ENCODE results near the gene ZC3H7A.

Gene ZC3H7A

DNA sequence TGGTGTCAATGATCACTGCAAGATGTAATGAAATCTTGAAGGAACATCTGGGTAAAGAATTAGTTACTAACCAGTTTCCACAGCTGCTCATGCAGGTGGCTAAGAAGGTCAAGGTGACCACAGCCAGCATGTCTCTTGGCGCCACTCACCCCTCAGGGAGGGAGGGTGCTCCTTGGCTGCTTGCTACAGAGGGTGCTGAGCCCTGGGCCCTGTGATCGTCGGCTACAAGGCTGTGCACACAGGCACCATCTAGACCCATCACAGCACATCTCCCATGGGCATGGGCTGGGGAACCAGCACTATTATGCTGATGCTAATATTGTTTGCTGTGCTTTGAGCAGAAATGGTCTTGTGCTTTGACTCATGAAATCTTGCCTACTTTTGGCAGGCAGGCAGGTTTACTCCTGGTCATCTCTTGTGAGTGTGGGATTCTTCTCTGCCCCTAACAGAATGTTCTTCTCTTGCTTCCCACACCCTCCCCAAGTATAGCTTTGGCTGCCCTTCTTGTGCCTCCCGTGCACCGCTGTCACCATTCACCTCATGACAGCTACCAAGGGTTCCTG, 90.8 kb downstream of the ZC3H7A start:
- H3K4me1 ChIP-seq (ENCODE audit: control insufficient read depth, insufficient read depth, low read length) = no peaks in the 10 kb centered on the region
- WGBS (ENCODE audit: insufficient coverage, insufficient read length) = no CpG with 5 or more reads among the region's 5 CpGs
- DNase-seq (ENCODE audit: low read depth, low spot score) = no peak
- H3K9me3 ChIP-seq (ENCODE audit: control insufficient read depth, insufficient read depth, low read length) = no peaks in the 10 kb centered on the region
- no peaks in the 10 kb centered on the region for H3K36me3 ChIP-seq (ENCODE audit: control insufficient read depth, insufficient read depth, low read length)
- no peak overlapping the region for H3K4me3 ChIP-seq (ENCODE audit: low read length)
- H3K27me3 ChIP-seq (ENCODE audit: control insufficient read depth, insufficient read depth, low read length) = no peaks in the 10 kb centered on the region
- H3K27ac ChIP-seq (ENCODE audit: low read length) = no peak overlapping the region

DNA sequence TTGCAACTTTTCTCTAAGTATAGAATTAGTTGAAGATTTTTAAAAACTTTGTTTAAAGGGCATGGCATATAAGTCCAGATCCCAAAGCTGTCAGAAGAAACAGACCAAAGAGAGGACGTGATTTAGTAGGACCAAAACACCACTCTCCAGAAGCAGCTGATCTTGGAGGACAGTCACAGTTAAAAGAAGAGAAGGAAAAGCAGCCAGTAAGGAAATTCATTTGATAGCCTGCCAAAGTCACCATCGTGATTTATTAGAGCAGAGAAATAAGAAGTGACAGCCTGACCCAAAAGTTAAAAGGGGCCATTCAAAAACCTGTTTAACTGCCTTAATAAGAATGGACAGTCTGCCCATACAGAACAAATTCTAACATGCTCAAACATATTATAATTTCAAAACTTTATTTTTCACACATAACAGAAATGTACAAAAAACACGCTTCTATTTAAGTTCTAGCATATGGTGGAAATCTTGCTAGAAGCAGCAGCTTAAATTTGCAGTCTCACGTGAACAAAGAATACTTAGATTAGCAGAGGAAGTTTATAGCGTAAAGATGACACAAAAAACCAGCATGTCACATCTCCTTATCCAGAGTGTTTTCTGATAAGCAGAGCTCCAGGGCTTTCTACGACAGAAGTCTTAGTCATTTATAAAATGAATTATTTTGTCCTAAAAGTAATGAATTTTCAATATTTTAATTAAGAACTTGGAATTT, 91.6 kb downstream of the ZC3H7A start:
- Histone ChIP-seq H3K9me3 (ENCODE audit: control insufficient read depth, insufficient read depth, low read length) (no peaks in the 10 kb centered on the region), H3K27me3 (ENCODE audit: control insufficient read depth, insufficient read depth, low read length) (no peaks in the 10 kb centered on the region), H3K36me3 (ENCODE audit: control insufficient read depth, insufficient read depth, low read length) (no peaks in the 10 kb centered on the region), H3K27ac (ENCODE audit: low read length) (no peak overlapping the region), H3K4me1 (ENCODE audit: control insufficient read depth, insufficient read depth, low read length) (no peaks in the 10 kb centered on the region), H3K4me3 (ENCODE audit: low read length) (no peak overlapping the region)
- DNase-seq (ENCODE audit: low read depth, low spot score) = no peak
- WGBS (ENCODE audit: insufficient coverage, insufficient read length) = 100% methylated on average over 1 of the region's 6 CpGs
